Neuronal stem cell (in vitro differentiated cells): Measurements from ENCODE around the gene CD84.

ENCODE experiments used
- DNase-seq: peaks from one replicate; pipeline ENCODE4 v3.0.0-alpha.2; 2013; ENCODE audit warnings: low spot score
- H2AFZ ChIP-seq: one replicate; pipeline ENCODE4 v1.6.1; 2013; ENCODE audit warnings: mild to moderate bottlenecking, low read length, inconsistent platforms
- H2AK5ac ChIP-seq: 2 replicates; pipeline ENCODE4 v1.6.1; 2013; ENCODE audit warnings: low read depth, mild to moderate bottlenecking, inconsistent platforms, low read length, moderate library complexity, mixed read lengths
- H2BK120ac ChIP-seq: 2 replicates; pipeline ENCODE4 v1.6.1; 2013; ENCODE audit warnings: low read depth, mild to moderate bottlenecking, inconsistent platforms, low read length, moderate library complexity, mixed read lengths
- H2BK12ac ChIP-seq: one replicate; pipeline ENCODE4 v1.6.1; 2013; ENCODE audit warnings: low read length, inconsistent platforms
- H2BK15ac ChIP-seq: 2 replicates; pipeline ENCODE4 v1.6.1; 2013; ENCODE audit warnings: mild to moderate bottlenecking, low read length, inconsistent platforms, mixed read lengths
- H2BK5ac ChIP-seq: one replicate; pipeline ENCODE4 v1.6.1; 2013; ENCODE audit warnings: inconsistent platforms, mild to moderate bottlenecking, low read length, moderate library complexity
- H3K14ac ChIP-seq: one replicate; pipeline ENCODE4 v1.6.1; 2013; ENCODE audit warnings: low read length, inconsistent platforms
- H3K18ac ChIP-seq: 2 replicates; pipeline ENCODE4 v1.6.1; 2013; ENCODE audit warnings: low read length, inconsistent platforms
- H3K23ac ChIP-seq: 2 replicates; pipeline ENCODE4 v1.6.1; 2013; ENCODE audit warnings: low read depth, mild to moderate bottlenecking, mixed read lengths, low read length, inconsistent platforms; ENCODE audit not compliant: poor library complexity
- H3K27ac ChIP-seq: replicated peaks from 3 replicates; pipeline ENCODE4 v1.5.1; 2013; ENCODE audit warnings: low read length, inconsistent platforms
- H3K27me3 ChIP-seq, 3 experiments: 2 replicates each; pipeline ENCODE4 v1.6.1; 2013; ENCODE audit warnings: low read length in 3 of 3, mild to moderate bottlenecking in 2 of 3, inconsistent platforms in 1 of 3, low read depth in 1 of 3, mixed read lengths in 1 of 3, moderate library complexity in 1 of 3; ENCODE audit not compliant: control insufficient read depth in 3 of 3, insufficient read depth in 3 of 3
- H3K36me3 ChIP-seq, 2 donors: replicated peaks in 1 of 2; 2 replicates each; pipeline ENCODE4 v1.6.1; 2013; ENCODE audit warnings: low read length in 2 of 2; ENCODE audit not compliant: control insufficient read depth in 2 of 2, insufficient read depth in 2 of 2
- H3K4ac ChIP-seq: 2 replicates; pipeline ENCODE4 v1.6.1; 2013; ENCODE audit warnings: inconsistent platforms, mild to moderate bottlenecking, low read length, moderate library complexity
- H3K4me1 ChIP-seq, 2 donors: 1 replicate in 1 of 2; 2 replicates in 1 of 2; pipeline ENCODE4 v1.6.1; 2013; ENCODE audit warnings: low read length in 2 of 2, low read depth in 1 of 2; ENCODE audit not compliant: control insufficient read depth in 2 of 2, insufficient read depth in 1 of 2
- H3K4me2 ChIP-seq: one replicate; pipeline ENCODE4 v1.6.1; 2013; ENCODE audit warnings: mild to moderate bottlenecking, low read length, inconsistent platforms; ENCODE audit not compliant: insufficient read depth, poor library complexity, severe bottlenecking
- H3K4me3 ChIP-seq, 2 donors: 2 replicates each; pipeline ENCODE4 v1.5.1; 2013; ENCODE audit warnings: low read length in 2 of 2, mild to moderate bottlenecking in 2 of 2, inconsistent platforms in 1 of 2, moderate library complexity in 1 of 2
- H3K79me1 ChIP-seq: one replicate; pipeline ENCODE4 v1.6.1; 2013; ENCODE audit warnings: low read depth, mild to moderate bottlenecking, inconsistent platforms, low read length, moderate library complexity
- H3K9ac ChIP-seq: one replicate; pipeline ENCODE4 v1.6.1; 2013; ENCODE audit warnings: mild to moderate bottlenecking, low read depth, low read length, inconsistent platforms; ENCODE audit not compliant: poor library complexity
- H3K9me3 ChIP-seq, 2 donors: replicated peaks in 1 of 2; 2 replicates each; pipeline versions ENCODE3 to v1.6.1; 2013; ENCODE audit warnings: low read length in 2 of 2, mild to moderate bottlenecking in 2 of 2, inconsistent platforms in 1 of 2, low read depth in 1 of 2, mixed read lengths in 1 of 2, moderate library complexity in 1 of 2; ENCODE audit not compliant: control insufficient read depth in 2 of 2, insufficient read depth in 1 of 2
- H4K8ac ChIP-seq: one replicate; pipeline ENCODE4 v1.6.1; 2013; ENCODE audit warnings: low read depth, mild to moderate bottlenecking, inconsistent platforms, low read length, moderate library complexity
- H4K91ac ChIP-seq: one replicate; pipeline ENCODE4 v1.6.1; 2013; ENCODE audit warnings: low read length, low read depth, mild to moderate bottlenecking, inconsistent platforms; ENCODE audit not compliant: poor library complexity
- WGBS, 2 donors: extraction: QIAGEN DNeasy Blood & Tissue Kit; methylation state at CpG; one replicate each; pipeline ENCODE4 v1.1.7; 2013; ENCODE audit warnings: missing lambda C conversion rate in 2 of 2, mixed read lengths in 1 of 2; ENCODE audit not compliant: insufficient read length in 2 of 2, insufficient replicate concordance in 1 of 2; ENCODE audit errors: extremely low coverage in 2 of 2; 5-methylcytosine and 5-hydroxymethylcytosine counted together

CD84 gene

DNA sequence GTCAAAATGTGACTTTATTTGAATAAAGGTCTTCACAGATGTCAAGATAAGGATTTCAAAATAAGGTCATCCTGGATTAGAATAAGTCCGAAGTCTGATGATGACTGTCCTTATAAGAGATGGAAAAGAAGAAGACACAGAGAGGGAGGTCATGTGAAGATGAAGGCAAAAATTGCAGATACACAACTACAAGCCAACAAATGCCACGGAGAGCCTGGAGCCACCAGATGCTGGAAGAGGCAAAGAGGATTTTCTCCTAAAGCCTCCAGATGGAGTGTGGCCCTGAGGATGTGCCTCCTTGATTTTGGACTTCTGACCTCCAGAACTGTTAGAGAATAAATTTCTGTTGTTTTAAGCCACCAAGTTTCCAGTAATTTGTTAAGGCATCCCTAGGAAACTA is 36.4 kb upstream of the CD84 start:
- Histone ChIP-seq H3K27ac (no peak overlapping the region), H2AK5ac (no peak overlapping the region), H4K8ac (no peak overlapping the region), H3K4me3 (no peak overlapping the region), H3K27me3 (no peaks in the 10 kb centered on the region), H3K9ac (no peak overlapping the region), H2BK120ac (no peak overlapping the region), H2BK12ac (no peak overlapping the region), H2AFZ (no peak overlapping the region), H3K4ac (no peak overlapping the region), H3K18ac (no peak overlapping the region), H3K4me2 (no peak overlapping the region), H3K14ac (no peak overlapping the region), H3K4me1 (no peaks in the 10 kb centered on the region), H3K36me3 (no peaks in the 10 kb centered on the region), H4K91ac (no peak overlapping the region), H2BK5ac (no peak overlapping the region), H3K79me1 (no peaks in the 10 kb centered on the region), H3K23ac (no peak overlapping the region), H2BK15ac (no peak overlapping the region), H3K9me3 (no peaks in the 10 kb centered on the region)
- WGBS, 2 donors: no CpG with 5 or more reads among the region's 2 CpGs
- DNase-seq: no peak

DNA sequence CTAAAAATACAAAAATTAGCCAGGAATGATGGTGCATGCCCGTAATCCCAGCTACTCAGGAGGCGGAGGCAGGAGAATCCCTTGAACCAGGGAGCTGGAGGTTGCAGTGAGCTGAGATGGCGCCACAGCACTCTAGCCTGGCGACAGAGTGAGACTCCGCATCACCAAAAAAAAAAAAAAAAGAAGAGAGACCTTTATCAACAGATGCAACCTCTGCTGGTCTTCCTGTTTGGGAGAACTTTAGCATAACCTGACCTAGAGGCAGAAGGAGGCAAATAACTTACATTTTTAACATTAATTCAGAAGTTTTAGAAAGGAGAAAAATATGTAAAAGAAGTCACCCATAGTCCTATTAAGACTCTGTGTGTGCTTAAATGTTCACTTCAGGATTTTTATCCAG is 35.1 kb upstream of the CD84 start:
- H2BK15ac ChIP-seq: no peak overlapping the region
- no peaks in the 10 kb centered on the region for H3K9me3 ChIP-seq
- H2BK120ac ChIP-seq: no peak overlapping the region
- H3K27me3 ChIP-seq: no peaks in the 10 kb centered on the region
- DNase-seq: no peak
- no peak overlapping the region for H2BK5ac ChIP-seq
- no peak overlapping the region for H3K4ac ChIP-seq
- no peak overlapping the region for H2AFZ ChIP-seq
- no peak overlapping the region for H3K18ac ChIP-seq
- H3K36me3 ChIP-seq: no peaks in the 10 kb centered on the region
- no peak overlapping the region for H3K4me3 ChIP-seq
- no peak overlapping the region for H4K91ac ChIP-seq
- no peak overlapping the region for H3K14ac ChIP-seq
- no peak overlapping the region for H2AK5ac ChIP-seq
- no peak overlapping the region for H2BK12ac ChIP-seq
- H3K9ac ChIP-seq: no peak overlapping the region
- no peak overlapping the region for H3K4me2 ChIP-seq
- no peaks in the 10 kb centered on the region for H3K79me1 ChIP-seq
- H4K8ac ChIP-seq: no peak overlapping the region
- no CpG with 5 or more reads among the region's 5 CpGs for WGBS, 2 donors
- H3K27ac ChIP-seq: no peak overlapping the region
- no peak overlapping the region for H3K23ac ChIP-seq
- no peaks in the 10 kb centered on the region for H3K4me1 ChIP-seq

DNA sequence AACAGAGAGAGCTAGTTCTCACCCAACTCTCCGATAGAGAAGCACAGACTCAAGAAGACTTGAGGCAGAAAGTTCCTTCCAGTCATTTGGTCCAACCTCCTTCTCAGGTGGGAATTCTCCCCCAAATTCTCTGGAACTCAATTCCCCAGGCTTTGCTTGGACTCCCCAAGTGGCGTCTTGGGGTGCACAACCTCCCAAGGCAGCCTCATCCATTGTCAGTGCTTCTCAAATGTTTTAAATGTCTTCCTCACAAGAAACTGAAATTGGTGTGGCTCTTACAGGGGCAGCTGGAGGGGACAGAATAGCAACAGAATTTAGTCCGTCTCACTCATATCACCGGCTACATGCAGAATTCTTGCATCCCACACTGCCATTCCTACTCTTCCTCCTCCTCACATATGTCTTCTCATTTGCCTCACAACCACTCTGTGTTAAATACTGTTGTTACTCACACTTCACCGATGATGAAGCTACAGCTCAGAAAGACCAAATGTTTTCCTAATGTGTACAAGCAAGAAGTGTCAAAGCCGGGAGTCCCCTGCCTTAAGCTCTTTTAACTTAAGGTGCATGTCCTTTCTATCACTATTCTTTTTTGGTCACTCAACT is 33.4 kb upstream of the CD84 start:
- Histone ChIP-seq H3K9ac (no peak overlapping the region), H4K91ac (no peak overlapping the region), H2BK12ac (no peak overlapping the region), H4K8ac (no peak overlapping the region), H3K4ac (no peak overlapping the region), H2BK15ac (no peak overlapping the region), H3K27me3 (no peaks in the 10 kb centered on the region), H3K27ac (no peak overlapping the region), H3K9me3 (no peaks in the 10 kb centered on the region), H3K4me2 (no peak overlapping the region), H3K79me1 (no peaks in the 10 kb centered on the region), H2AFZ (no peak overlapping the region), H3K4me1 (no peaks in the 10 kb centered on the region), H3K36me3 (no peaks in the 10 kb centered on the region), H2BK120ac (no peak overlapping the region), H3K14ac (no peak overlapping the region), H3K23ac (no peak overlapping the region), H3K18ac (no peak overlapping the region), H2BK5ac (no peak overlapping the region), H2AK5ac (no peak overlapping the region), H3K4me3 (no peak overlapping the region)
- WGBS, 2 donors: no CpG with 5 or more reads among the region's 6 CpGs
- no peak for DNase-seq

DNA sequence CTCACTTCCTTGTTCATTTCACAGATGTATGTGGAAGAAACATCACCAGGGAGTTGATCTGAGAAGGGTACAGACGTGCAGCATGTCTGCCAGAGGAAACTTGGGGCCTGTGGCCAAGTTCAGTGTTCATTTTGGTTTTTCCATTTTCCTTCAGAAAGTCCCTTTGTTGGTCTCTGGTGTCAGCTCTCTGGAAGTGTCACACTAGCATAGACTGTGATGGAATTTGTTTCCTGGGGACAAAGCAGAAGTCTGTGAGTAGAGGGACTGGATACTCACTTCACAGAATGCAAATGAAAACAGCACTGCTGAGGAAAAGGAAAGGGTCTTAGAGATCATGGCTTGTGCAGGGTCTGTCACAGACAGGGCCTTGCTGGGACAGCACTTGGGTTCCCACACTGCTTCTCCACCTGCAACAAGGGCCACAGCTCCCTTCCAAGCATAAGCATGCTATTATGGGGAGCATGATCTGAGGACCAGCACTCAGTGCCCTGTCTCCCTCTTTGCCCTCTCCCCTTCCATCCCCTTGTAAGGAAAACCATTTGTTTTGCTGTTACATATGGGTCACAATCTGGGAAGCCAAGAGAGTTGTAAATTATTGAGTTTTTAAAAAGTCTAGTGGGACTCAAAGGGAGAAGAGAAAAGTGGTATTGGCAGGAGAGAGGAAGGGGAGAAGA is 31.4 kb upstream of the CD84 start:
- no peaks in the 10 kb centered on the region for H3K36me3 ChIP-seq
- H3K4ac ChIP-seq: no peak overlapping the region
- no peak overlapping the region for H3K27ac ChIP-seq
- no peak overlapping the region for H3K9ac ChIP-seq
- H2AFZ ChIP-seq: no peak overlapping the region
- no peak overlapping the region for H2BK12ac ChIP-seq
- H2BK15ac ChIP-seq: no peak overlapping the region
- no peaks in the 10 kb centered on the region for H3K27me3 ChIP-seq
- no peak overlapping the region for H3K18ac ChIP-seq
- no peak overlapping the region for H2AK5ac ChIP-seq
- no peak overlapping the region for H2BK5ac ChIP-seq
- no peak overlapping the region for H2BK120ac ChIP-seq
- no peak overlapping the region for H4K91ac ChIP-seq
- H3K4me2 ChIP-seq: no peak overlapping the region
- no peaks in the 10 kb centered on the region for H3K4me1 ChIP-seq
- DNase-seq: no peak
- no peak overlapping the region for H4K8ac ChIP-seq
- H3K9me3 ChIP-seq: no peaks in the 10 kb centered on the region
- H3K4me3 ChIP-seq: no peak overlapping the region
- H3K79me1 ChIP-seq: no peaks in the 10 kb centered on the region
- H3K14ac ChIP-seq: no peak overlapping the region
- no CpG with 5 or more reads among the region's 1 CpG for WGBS, 2 donors
- no peak overlapping the region for H3K23ac ChIP-seq
